ENCODE data around the gene ANGPTL8. TPM values are rescaled to one million over a fixed set of nuclear protein-coding genes. Genes with fewer than 3 reads are reported as not detected.
A peak's percentile ranks its signal among the peaks of the same experiment; 100 is the strongest.

ANGPTL8 gene
- total and polyA plus RNA-seq, 2 of the 13 experiments (the other 11 are each of a cell fraction or from before 2014, with no cell fraction given) = 27.3 to 243 TPM

DNA sequence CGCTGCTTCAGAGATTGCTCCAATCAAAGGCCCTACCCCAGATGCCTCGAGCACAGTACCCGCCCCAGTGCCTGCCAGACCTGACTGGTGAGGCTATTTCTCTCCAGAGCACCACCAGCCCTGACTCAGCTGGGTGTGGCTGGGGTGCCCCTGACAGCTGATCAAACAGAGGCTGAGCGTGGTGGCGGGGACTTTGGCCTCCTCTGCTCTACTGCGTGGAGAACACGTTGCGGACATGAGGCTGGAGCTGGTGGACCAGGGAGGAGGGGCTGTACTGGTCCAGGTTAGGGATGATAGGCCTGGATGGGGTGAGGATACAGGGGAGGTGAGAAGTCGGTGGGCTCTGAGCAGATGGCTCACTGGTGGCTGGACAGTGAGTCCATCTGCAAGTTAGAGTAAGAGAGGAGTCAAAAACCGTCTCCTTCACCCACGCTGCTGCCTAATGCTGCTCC lies 26.4 kb downstream of the ANGPTL8 start (continued):
- TF ChIP-seq ZNF646 (CRISPR knock-in tag; IDR thresholded peaks at IDR 0.05) (0 out of 2 replicates have a peak, but pooled peaks have one; percentile 36), MXI1 (IDR thresholded peaks at IDR 0.05; ENCODE audit: borderline replicate concordance, low read depth, low read length) (peak; percentile 95; the same call in 2 of the 3 replicates), ZNF605 (CRISPR knock-in tag; IDR thresholded peaks at IDR 0.05) (peak; percentile 94; the same call in 1 of the 2 replicates), ZFP36L2 (CRISPR knock-in tag; IDR thresholded peaks at IDR 0.05) (0 out of 2 replicates have a peak, but pooled peaks have one; percentile 57), SAP130 (CRISPR knock-in tag; IDR thresholded peaks at IDR 0.05; ENCODE audit: low read depth) (peak; percentile 100), TP53 (CRISPR knock-in tag; conservative IDR thresholded peaks at IDR 0.05) (peak; percentile 70; the same call in 1 of the 2 replicates), ZNF616 (CRISPR knock-in tag; IDR thresholded peaks at IDR 0.05; ENCODE audit: low read depth) (peak; percentile 54), ZNF749 (CRISPR knock-in tag; IDR thresholded peaks at IDR 0.05; ENCODE audit: borderline replicate concordance) (peak; percentile 75; the same call in 1 of the 2 replicates), STAG1 (CRISPR knock-in tag; IDR thresholded peaks at IDR 0.05) (peak; percentile 13; the same call in 1 of the 2 replicates), PAF1 (CRISPR knock-in tag; IDR thresholded peaks at IDR 0.05) (no peak), FOXA1 (IDR thresholded peaks at IDR 0.05) (peak; percentile 64), FOXA1 (CRISPR knock-in tag; IDR thresholded peaks at IDR 0.05) (peak; percentile 99), NPAS2 (CRISPR knock-in tag; IDR thresholded peaks at IDR 0.05; ENCODE audit: borderline replicate concordance) (no peak), RNF2 (conservative IDR thresholded peaks at IDR 0.05; ENCODE audit: low read depth) (peak; percentile 94), POLR2AphosphoS5 (IDR thresholded peaks at IDR 0.05; ENCODE audit: low read depth, low read length) (peak; percentile 41; the same call in 1 of the 2 replicates), ZNF746 (CRISPR knock-in tag; IDR thresholded peaks at IDR 0.05) (peak; percentile 92)
- TF ChIP-seq, protein P1, sequence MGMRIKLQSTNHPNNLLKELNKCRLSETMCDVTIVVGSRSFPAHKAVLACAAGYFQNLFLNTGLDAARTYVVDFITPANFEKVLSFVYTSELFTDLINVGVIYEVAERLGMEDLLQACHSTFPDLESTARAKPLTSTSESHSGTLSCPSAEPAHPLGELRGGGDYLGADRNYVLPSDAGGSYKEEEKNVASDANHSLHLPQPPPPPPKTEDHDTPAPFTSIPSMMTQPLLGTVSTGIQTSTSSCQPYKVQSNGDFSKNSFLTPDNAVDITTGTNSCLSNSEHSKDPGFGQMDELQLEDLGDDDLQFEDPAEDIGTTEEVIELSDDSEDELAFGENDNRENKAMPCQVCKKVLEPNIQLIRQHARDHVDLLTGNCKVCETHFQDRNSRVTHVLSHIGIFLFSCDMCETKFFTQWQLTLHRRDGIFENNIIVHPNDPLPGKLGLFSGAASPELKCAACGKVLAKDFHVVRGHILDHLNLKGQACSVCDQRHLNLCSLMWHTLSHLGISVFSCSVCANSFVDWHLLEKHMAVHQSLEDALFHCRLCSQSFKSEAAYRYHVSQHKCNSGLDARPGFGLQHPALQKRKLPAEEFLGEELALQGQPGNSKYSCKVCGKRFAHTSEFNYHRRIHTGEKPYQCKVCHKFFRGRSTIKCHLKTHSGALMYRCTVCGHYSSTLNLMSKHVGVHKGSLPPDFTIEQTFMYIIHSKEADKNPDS (CRISPR knock-in tag; IDR thresholded peaks at IDR 0.05) = no peak
- TF ChIP-seq, protein P2, sequence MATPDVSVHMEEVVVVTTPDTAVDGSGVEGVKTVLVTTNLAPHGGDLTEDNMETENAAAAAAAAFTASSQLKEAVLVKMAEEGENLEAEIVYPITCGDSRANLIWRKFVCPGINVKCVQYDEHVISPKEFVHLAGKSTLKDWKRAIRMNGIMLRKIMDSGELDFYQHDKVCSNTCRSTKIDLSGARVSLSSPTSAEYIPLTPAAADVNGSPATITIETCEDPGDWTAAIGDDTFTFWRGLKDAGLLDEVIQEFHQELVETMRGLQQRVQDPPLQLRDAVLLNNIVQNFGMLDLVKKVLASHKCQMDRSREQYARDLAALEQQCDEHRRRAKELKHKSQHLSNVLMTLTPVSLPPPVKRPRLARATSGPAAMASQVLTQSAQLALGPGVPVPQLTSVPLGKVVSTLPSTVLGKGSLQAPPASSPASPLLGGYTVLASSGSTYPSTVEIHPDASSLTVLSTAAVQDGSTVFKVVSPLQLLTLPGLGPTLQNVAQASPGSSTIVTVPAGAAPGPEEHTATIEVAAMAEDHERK (CRISPR knock-in tag; IDR thresholded peaks at IDR 0.05; ENCODE audit: low read depth) = no peak
- TF ChIP-seq, protein P3, sequence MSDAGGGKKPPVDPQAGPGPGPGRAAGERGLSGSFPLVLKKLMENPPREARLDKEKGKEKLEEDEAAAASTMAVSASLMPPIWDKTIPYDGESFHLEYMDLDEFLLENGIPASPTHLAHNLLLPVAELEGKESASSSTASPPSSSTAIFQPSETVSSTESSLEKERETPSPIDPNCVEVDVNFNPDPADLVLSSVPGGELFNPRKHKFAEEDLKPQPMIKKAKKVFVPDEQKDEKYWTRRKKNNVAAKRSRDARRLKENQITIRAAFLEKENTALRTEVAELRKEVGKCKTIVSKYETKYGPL (CRISPR knock-in tag; IDR thresholded peaks at IDR 0.05) = no peak
- TF ChIP-seq, protein P4, sequence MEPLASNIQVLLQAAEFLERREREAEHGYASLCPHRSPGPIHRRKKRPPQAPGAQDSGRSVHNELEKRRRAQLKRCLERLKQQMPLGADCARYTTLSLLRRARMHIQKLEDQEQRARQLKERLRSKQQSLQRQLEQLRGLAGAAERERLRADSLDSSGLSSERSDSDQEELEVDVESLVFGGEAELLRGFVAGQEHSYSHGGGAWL (CRISPR knock-in tag; IDR thresholded peaks at IDR 0.05) = peak; percentile 93

Measured in HepG2 (cell line).